GM12865 (cell line): Measurements from ENCODE around the gene POC5.

Experiments used
- DNase-seq: peaks from one replicate; pipeline ENCODE4 v3.0.0; 2010; ENCODE audit warnings: low read depth
- H3K4me3 ChIP-seq: 2 replicates; pipeline ENCODE4 v1.5.1; 2011; ENCODE audit warnings: mild to moderate bottlenecking, low read depth, low read length, control low read depth
- CTCF ChIP-seq: IDR thresholded peaks from 2 replicates; pipeline ENCODE4 v1.5.1; 2011; ENCODE audit warnings: low read length, control low read depth, low read depth, inconsistent platforms; ENCODE audit not compliant: insufficient read depth; ENCODE audit errors: missing control alignments

Gene POC5

GRCh38 chr5:75720882-75721281 is 3.6 kb upstream of the POC5 start:
- no peak for TF ChIP-seq CTCF
- DNase-seq: no peak
- H3K4me3 ChIP-seq: no peak overlapping the region

GRCh38 chr5:75716715-75717081 is 539 bp downstream of the POC5 start:
- TF ChIP-seq CTCF: no peak
- H3K4me3 ChIP-seq: peak overlapping the region; percentile 81
- no peak for DNase-seq

- no peak overlapping the region for H3K4me3 ChIP-seq
- TF ChIP-seq CTCF: no peak
- no peak for DNase-seq
Observed at GRCh38 chr5:75712091-75712490, 5.1 kb downstream of the POC5 start.

- no peak for DNase-seq
- no peak for TF ChIP-seq CTCF
Observed at GRCh38 chr5:75711151-75711550, 6.1 kb downstream of the POC5 start.

GRCh38 chr5:75710637-75711036 is 6.6 kb downstream of the POC5 start:
- TF ChIP-seq CTCF: no peak
- no peak overlapping the region for H3K4me3 ChIP-seq
- DNase-seq: no peak

More at GRCh38 chr5:75711151-75711550, 6.1 kb downstream of the POC5 start:
- H3K4me3 ChIP-seq: no peak overlapping the region

- TF ChIP-seq CTCF: no peak
- no peak for DNase-seq
Observed at GRCh38 chr5:75707911-75708509, 9.2 kb downstream of the POC5 start.

GRCh38 chr5:75706775-75707174 is 10.5 kb downstream of the POC5 start:
- no peak overlapping the region for H3K4me3 ChIP-seq
- no peak for DNase-seq
- no peak for TF ChIP-seq CTCF

More at GRCh38 chr5:75707911-75708509, 9.2 kb downstream of the POC5 start:
- H3K4me3 ChIP-seq: no peak overlapping the region
